SK-N-SH treated with all-trans-retinoic acid at 6 μM for 48 hours (cell line): ENCODE results near the gene MILR1.

Experiments
- ATAC-seq: fragments of 200-7000 bp; cut with Tn5 transposase; 3 replicates; pipeline ENCODE4 v1.9.1; 2020; ENCODE audit warnings: mild to moderate bottlenecking, moderate library complexity
- ARNTL ChIP-seq: fragments of 450-650 bp; formaldehyde crosslinking; IDR thresholded peaks from 2 replicates; pipeline ENCODE4 v1.5.0; 2020; ENCODE audit warnings: low read depth, mild to moderate bottlenecking, moderate library complexity, borderline replicate concordance
- ESRRG ChIP-seq: fragments of 250-450 bp; sonication (Bioruptor Pico); IDR thresholded peaks from 2 replicates; pipeline ENCODE4 v1.6.1; 2021; ENCODE audit warnings: mild to moderate bottlenecking
- GLIS3 ChIP-seq: fragments of 250-450 bp; sonication (Bioruptor Pico); IDR thresholded peaks from 2 replicates; pipeline ENCODE4 v1.5.0; 2020; ENCODE audit warnings: mild to moderate bottlenecking, moderate library complexity
- OSR1 ChIP-seq: fragments of 250-450 bp; sonication (Bioruptor Pico); IDR thresholded peaks from 2 replicates; pipeline ENCODE4 v1.8.0; 2022; ENCODE audit warnings: moderate library complexity, mild to moderate bottlenecking, inconsistent platforms
- PATZ1 ChIP-seq: fragments of 250-450 bp; sonication (Bioruptor Pico); IDR thresholded peaks from 2 replicates; pipeline ENCODE4 v1.8.0; 2020; ENCODE audit warnings: mild to moderate bottlenecking, moderate library complexity, borderline replicate concordance
- PPARA ChIP-seq: fragments of 250-450 bp; sonication (Bioruptor Pico); IDR thresholded peaks from 2 replicates; pipeline ENCODE4 v1.5.0; 2020; ENCODE audit warnings: mild to moderate bottlenecking, borderline replicate concordance
- RARB ChIP-seq: fragments of 250-450 bp; sonication (Bioruptor Pico); IDR thresholded peaks from 2 replicates; pipeline ENCODE4 v1.8.0; 2021; ENCODE audit warnings: mild to moderate bottlenecking, moderate library complexity
- SNAI2 ChIP-seq: fragments of 250-450 bp; sonication (Bioruptor Pico); IDR thresholded peaks from 2 replicates; pipeline ENCODE4 v1.5.0; 2020; ENCODE audit warnings: mild to moderate bottlenecking, moderate library complexity
- TCF4 ChIP-seq: fragments of 250-450 bp; sonication (Bioruptor Pico); IDR thresholded peaks from 2 replicates; pipeline ENCODE4 v1.8.0; 2021; ENCODE audit warnings: mild to moderate bottlenecking, moderate library complexity, borderline replicate concordance
- TOX ChIP-seq: fragments of 250-450 bp; sonication (Bioruptor Pico); IDR thresholded peaks from 2 replicates; pipeline ENCODE4 v1.8.0; 2021; ENCODE audit warnings: mild to moderate bottlenecking, moderate library complexity, borderline replicate concordance
- TSHZ2 ChIP-seq: fragments of 250-450 bp; sonication (Bioruptor Pico); IDR thresholded peaks from 2 replicates; pipeline ENCODE4 v1.5.0; 2020; ENCODE audit warnings: mild to moderate bottlenecking, moderate library complexity
- ZC3H10 ChIP-seq: fragments of 250-450 bp; sonication (Bioruptor Pico); IDR thresholded peaks from 2 replicates; pipeline ENCODE4 v1.5.1; 2021; ENCODE audit warnings: mild to moderate bottlenecking, moderate library complexity
- ZFP3 ChIP-seq: fragments of 250-450 bp; sonication (Bioruptor Pico); IDR thresholded peaks from 2 replicates; pipeline ENCODE4 v1.5.0; 2020; ENCODE audit warnings: mild to moderate bottlenecking, moderate library complexity
- ZFP30 ChIP-seq: fragments of 450-650 bp; formaldehyde crosslinking; IDR thresholded peaks from 2 replicates; pipeline ENCODE4 v1.5.0; 2022; ENCODE audit warnings: mild to moderate bottlenecking, moderate library complexity
- ZNF565 ChIP-seq: fragments of 450-650 bp; formaldehyde crosslinking; conservative IDR thresholded peaks from 2 replicates; pipeline ENCODE4 v1.5.0; 2020; ENCODE audit warnings: low read depth, mild to moderate bottlenecking, moderate library complexity
- ZNF70 ChIP-seq: fragments of 450-650 bp; formaldehyde crosslinking; IDR thresholded peaks from 2 replicates; pipeline ENCODE4 v1.5.0; 2020; ENCODE audit warnings: mild to moderate bottlenecking, moderate library complexity
- ZNF8 ChIP-seq: fragments of 450-650 bp; formaldehyde crosslinking; IDR thresholded peaks from 2 replicates; pipeline ENCODE4 v1.5.0; 2020; ENCODE audit warnings: mild to moderate bottlenecking, moderate library complexity

The MILR1 gene

DNA sequence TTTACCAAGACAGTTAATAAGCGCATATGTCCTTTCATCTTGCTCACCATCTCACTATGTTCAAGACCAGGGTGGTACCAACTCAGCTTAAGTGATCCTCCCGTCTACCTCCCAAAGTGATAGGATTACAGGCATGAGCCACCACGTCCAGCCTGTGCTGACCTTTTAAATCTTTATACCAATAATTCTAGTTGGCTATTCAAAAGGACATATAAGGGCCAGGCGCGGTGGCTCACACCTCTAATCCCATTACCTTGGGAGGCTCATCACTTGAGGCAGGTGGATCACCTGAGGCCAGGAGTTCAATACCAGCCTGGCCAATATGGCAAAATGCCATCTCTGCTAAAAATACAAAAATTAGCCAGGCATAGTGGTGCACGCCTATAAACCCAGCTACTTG, 60.3 kb downstream of the MILR1 start:
- TF ChIP-seq SNAI2 (CRISPR knock-in tag) = no peak
- TF ChIP-seq RARB (CRISPR knock-in tag) = no peak
- TF ChIP-seq ZNF565 (CRISPR knock-in tag) = no peak
- no peak for TF ChIP-seq ZFP30 (CRISPR knock-in tag)
- TF ChIP-seq ZNF8 (CRISPR knock-in tag) = no peak
- TF ChIP-seq ZC3H10 (CRISPR knock-in tag) = no peak
- no peak for TF ChIP-seq PPARA
- TF ChIP-seq OSR1 (CRISPR knock-in tag) = no peak
- TF ChIP-seq ARNTL (CRISPR knock-in tag) = no peak
- TF ChIP-seq TOX (CRISPR knock-in tag) = no peak
- no peak for TF ChIP-seq ESRRG (CRISPR knock-in tag)
- no peak for TF ChIP-seq PATZ1 (CRISPR knock-in tag)
- TF ChIP-seq TCF4 = no peak
- no peak for TF ChIP-seq GLIS3 (CRISPR knock-in tag)
- TF ChIP-seq ZNF70 (CRISPR knock-in tag) = no peak
- no peak for ATAC-seq

DNA sequence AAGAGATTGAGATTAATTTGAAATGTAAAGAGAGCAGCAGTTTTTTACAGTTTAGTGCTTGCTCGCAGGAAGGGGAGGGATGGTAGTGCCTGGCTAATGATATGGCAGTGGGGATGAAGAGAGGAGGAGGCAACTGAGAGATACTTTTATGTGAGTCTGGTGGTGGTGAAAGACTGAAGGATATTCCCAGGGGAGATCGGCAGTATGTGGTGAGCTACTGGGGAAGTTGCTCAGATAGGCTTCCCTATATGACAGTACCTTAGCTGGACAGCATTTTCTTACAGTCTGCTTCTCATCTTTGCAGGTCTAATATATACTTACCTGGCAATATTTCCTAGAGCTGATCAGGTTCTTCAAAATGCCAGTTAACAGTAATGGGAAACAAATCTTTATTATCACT, 66.5 kb downstream of the MILR1 start:
- TF ChIP-seq PATZ1 (CRISPR knock-in tag) (no peak), ESRRG (CRISPR knock-in tag) (no peak)

DNA sequence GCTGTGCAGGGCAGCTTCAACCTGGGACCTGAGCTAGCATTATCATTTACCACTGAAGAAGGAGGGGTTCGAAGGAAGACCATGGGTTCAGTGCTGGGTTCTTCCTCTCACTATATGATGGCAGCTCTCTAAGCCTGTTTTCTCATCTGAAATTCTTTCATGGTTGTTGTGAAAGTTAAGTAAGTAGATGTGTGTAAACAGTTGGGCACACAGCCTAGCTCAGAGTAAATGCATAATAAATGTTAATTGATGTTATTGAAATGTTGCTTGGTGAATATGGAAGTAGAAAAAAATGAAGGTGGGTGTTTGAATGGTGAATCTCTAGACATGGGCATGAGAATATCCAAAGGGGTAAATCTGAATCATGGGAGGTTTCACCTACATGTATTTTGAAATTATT, 66.9 kb downstream of the MILR1 start:
- no peak for TF ChIP-seq TSHZ2 (CRISPR knock-in tag)
- no peak for TF ChIP-seq ZFP3
- no peak for TF ChIP-seq ZNF70 (CRISPR knock-in tag)
- TF ChIP-seq PPARA = no peak
- TF ChIP-seq RARB (CRISPR knock-in tag) = no peak
- TF ChIP-seq, all 23 proteins: peak for 0
- ATAC-seq = no peak

More for the DNA sequence above, 66.5 kb downstream of the MILR1 start:
- no peak for ATAC-seq
